Suprapubic skin (tissue), 4 donors: ENCODE data around the gene ACSL3. TPM values are rescaled to one million over a fixed set of nuclear protein-coding genes. Genes with fewer than 3 reads are reported as not detected.

Source experiments
- DNase-seq, 2 donors: peaks; one replicate each; pipeline ENCODE4 v3.0.0-alpha.2; 2019; ENCODE audit warnings: low spot score in 2 of 2
- H3K27ac ChIP-seq: fragments of 200-600 bp; sonication (generic); one replicate; pipeline ENCODE4 v1.5.1; 2019
- H3K27me3 ChIP-seq: fragments of 200-600 bp; sonication (generic); one replicate; pipeline ENCODE4 v1.5.1; 2019
- H3K36me3 ChIP-seq: fragments of 200-600 bp; sonication (generic); one replicate; pipeline ENCODE4 v1.5.1; 2019
- H3K4me1 ChIP-seq: fragments of 200-600 bp; sonication (generic); one replicate; pipeline ENCODE4 v1.5.1; 2019
- H3K4me3 ChIP-seq: fragments of 200-600 bp; sonication (generic); one replicate; pipeline ENCODE4 v1.5.1; 2019; ENCODE audit warnings: mild to moderate bottlenecking
- H3K9me3 ChIP-seq: fragments of 200-600 bp; sonication (generic); one replicate; pipeline ENCODE4 v1.5.1; 2019
- CTCF ChIP-seq, 2 donors: fragments of 200-600 bp in 1 of 2; fragments of 450-650 bp in 1 of 2; sonication (generic) in 1 of 2; IDR thresholded peaks; one replicate each; pipeline ENCODE4 v1.5.1; 2016 to 2019; ENCODE audit warnings: antibody characterized with exemption in 2 of 2, mild to moderate bottlenecking in 1 of 2, moderate library complexity in 1 of 2
- EP300 ChIP-seq: sonication (generic); formaldehyde crosslinking; IDR thresholded peaks from one replicate; pipeline ENCODE4 v1.6.1; 2017; ENCODE audit warnings: antibody characterized with exemption
- POLR2A ChIP-seq, 2 donors: fragments of 450-650 bp; IDR thresholded peaks; one replicate each; pipeline ENCODE4 v1.6.1; 2017; ENCODE audit warnings: antibody characterized with exemption in 2 of 2, mild to moderate bottlenecking in 2 of 2, moderate library complexity in 2 of 2
- POLR2AphosphoS5 ChIP-seq, 3 donors: sonication (generic); formaldehyde crosslinking; IDR thresholded peaks; one replicate each; pipeline ENCODE4 v1.6.1; 2017; ENCODE audit warnings: antibody characterized with exemption in 3 of 3
- WGBS: methylation state at CpG from one replicate; pipeline ENCODE4 v1.1.5; 2018; 5-methylcytosine and 5-hydroxymethylcytosine counted together
- total RNA-seq, 4 donors: library from RNA; depleted of rRNA; stranded (reverse); fragments of >200 nt; gene quantifications; one replicate each; pipeline ENCODE4 v1.1.0, GENCODE V29; 2016

ACSL3 gene
- total RNA-seq, 4 donors from 2014 or later, result 46.6 to 154 (median 60.2) TPM

GRCh38 chr2:222938327-222938726 is 77.5 kb downstream of the ACSL3 start:
- Histone ChIP-seq H3K4me1 (no peaks in the 10 kb centered on the region), H3K4me3 (no peak overlapping the region), H3K36me3 (peaks cover 59% of the 10 kb centered on the region), H3K9me3 (peaks cover 11% of the 10 kb centered on the region), H3K27me3 (no peaks in the 10 kb centered on the region), H3K27ac (no peak overlapping the region)
- no peak for DNase-seq
- 95% methylated on average over 2 of the region's 2 CpGs for WGBS
- TF ChIP-seq EP300 (no peak), POLR2A (IDR thresholded peaks at IDR 0.05) (no peak), POLR2AphosphoS5 (IDR thresholded peaks at IDR 0.05) (no peak), CTCF (IDR thresholded peaks at IDR 0.05) (no peak)

GRCh38 chr2:222939208-222939856 is 78.5 kb downstream of the ACSL3 start:
- Histone ChIP-seq H3K27me3 (no peaks in the 10 kb centered on the region), H3K27ac (no peak overlapping the region), H3K4me1 (no peaks in the 10 kb centered on the region), H3K36me3 (peaks cover 49% of the 10 kb centered on the region), H3K9me3 (peaks cover 11% of the 10 kb centered on the region), H3K4me3 (no peak overlapping the region)
- TF ChIP-seq POLR2AphosphoS5 (IDR thresholded peaks at IDR 0.05) (no peak), CTCF (IDR thresholded peaks at IDR 0.05) (peak in 1 of 2 donors; percentile 41), EP300 (no peak), POLR2A (IDR thresholded peaks at IDR 0.05) (no peak)
- WGBS, result 75% methylated on average over 6 of the region's 6 CpGs
- no peak for DNase-seq

GRCh38 chr2:222939979-222940378 is 79.1 kb downstream of the ACSL3 start:
- H3K27ac ChIP-seq, result no peak overlapping the region
- H3K9me3 ChIP-seq, result peaks cover 11% of the 10 kb centered on the region
- no peak for DNase-seq
- TF ChIP-seq CTCF (IDR thresholded peaks at IDR 0.05) (no peak), POLR2A (IDR thresholded peaks at IDR 0.05) (no peak), EP300 (no peak), POLR2AphosphoS5 (IDR thresholded peaks at IDR 0.05) (no peak)
- H3K4me3 ChIP-seq, result no peak overlapping the region
- H3K27me3 ChIP-seq, result no peaks in the 10 kb centered on the region
- H3K36me3 ChIP-seq, result peaks cover 42% of the 10 kb centered on the region
- H3K4me1 ChIP-seq, result no peaks in the 10 kb centered on the region
- WGBS, result 87% methylated on average over 2 of the region's 2 CpGs

GRCh38 chr2:222941510-222942032 is 80.7 kb downstream of the ACSL3 start:
- DNase-seq, result no peak
- Histone ChIP-seq H3K4me3 (no peak overlapping the region), H3K27ac (no peak overlapping the region), H3K36me3 (peaks cover 26% of the 10 kb centered on the region), H3K27me3 (no peaks in the 10 kb centered on the region), H3K4me1 (no peaks in the 10 kb centered on the region), H3K9me3 (peaks cover 11% of the 10 kb centered on the region)
- WGBS, result 84% methylated on average over 7 of the region's 7 CpGs
- TF ChIP-seq CTCF (IDR thresholded peaks at IDR 0.05) (no peak), POLR2AphosphoS5 (IDR thresholded peaks at IDR 0.05) (no peak), EP300 (no peak), POLR2A (IDR thresholded peaks at IDR 0.05) (no peak)

- no peaks in the 10 kb centered on the region for H3K27me3 ChIP-seq
- no peak for TF ChIP-seq POLR2AphosphoS5 (IDR thresholded peaks at IDR 0.05)
- peaks cover 8% of the 10 kb centered on the region for H3K9me3 ChIP-seq
- no peak for DNase-seq
- H3K27ac ChIP-seq, result no peak overlapping the region
- H3K36me3 ChIP-seq, result peaks cover 22% of the 10 kb centered on the region
- 98% methylated on average over 3 of the region's 3 CpGs for WGBS
- no peaks in the 10 kb centered on the region for H3K4me1 ChIP-seq
- H3K4me3 ChIP-seq, result no peak overlapping the region
Measured at GRCh38 chr2:222942561-222942960, 81.7 kb downstream of the ACSL3 start.
